Ishikawa (cell line): ENCODE data around the gene MAPK8IP1.

Experiments
- CEBPB ChIP-seq: IDR thresholded peaks from 2 replicates; pipeline ENCODE4 v1.6.1; 2012
- CREB1 ChIP-seq: IDR thresholded peaks from 2 replicates; pipeline ENCODE4 v1.6.1; 2012; ENCODE audit warnings: low read depth
- EGR1 ChIP-seq: IDR thresholded peaks from 2 replicates; pipeline ENCODE4 v1.6.1; 2012
- EP300 ChIP-seq: IDR thresholded peaks from 2 replicates; pipeline ENCODE4 v1.6.1; 2012; ENCODE audit warnings: borderline replicate concordance
- FOXM1 ChIP-seq: IDR thresholded peaks from 2 replicates; pipeline ENCODE4 v1.6.1; 2012; ENCODE audit warnings: low read depth, borderline replicate concordance
- NFIC ChIP-seq: IDR thresholded peaks from 2 replicates; pipeline ENCODE4 v1.6.1; 2012
- RAD21 ChIP-seq: IDR thresholded peaks from 2 replicates; pipeline ENCODE4 v1.6.1; 2012; ENCODE audit warnings: low read depth
- TAF1 ChIP-seq: IDR thresholded peaks from 2 replicates; pipeline ENCODE4 v1.6.1; 2012; ENCODE audit warnings: low read depth, mild to moderate bottlenecking
- TCF12 ChIP-seq: IDR thresholded peaks from 2 replicates; pipeline ENCODE4 v1.6.1; 2012; ENCODE audit warnings: low read depth
- TEAD4 ChIP-seq: IDR thresholded peaks from 2 replicates; pipeline ENCODE4 v1.6.1; 2012
- YY1 ChIP-seq: IDR thresholded peaks from 2 replicates; pipeline ENCODE4 v1.6.1; 2012; ENCODE audit warnings: low read depth
- ZBTB7A ChIP-seq: IDR thresholded peaks from 2 replicates; pipeline ENCODE4 v1.6.1; 2012; ENCODE audit warnings: low read depth
- TF ChIP-seq, protein P1 (sequence below): IDR thresholded peaks from 2 replicates; pipeline ENCODE4 v1.6.1; 2012
- TF ChIP-seq, protein P2 (sequence below): IDR thresholded peaks from 2 replicates; pipeline ENCODE4 v1.6.1; 2012; ENCODE audit warnings: low read depth, mild to moderate bottlenecking
- TF ChIP-seq, protein P3 (sequence below): IDR thresholded peaks from 2 replicates; pipeline ENCODE4 v1.6.1; 2012

The MAPK8IP1 gene

DNA sequence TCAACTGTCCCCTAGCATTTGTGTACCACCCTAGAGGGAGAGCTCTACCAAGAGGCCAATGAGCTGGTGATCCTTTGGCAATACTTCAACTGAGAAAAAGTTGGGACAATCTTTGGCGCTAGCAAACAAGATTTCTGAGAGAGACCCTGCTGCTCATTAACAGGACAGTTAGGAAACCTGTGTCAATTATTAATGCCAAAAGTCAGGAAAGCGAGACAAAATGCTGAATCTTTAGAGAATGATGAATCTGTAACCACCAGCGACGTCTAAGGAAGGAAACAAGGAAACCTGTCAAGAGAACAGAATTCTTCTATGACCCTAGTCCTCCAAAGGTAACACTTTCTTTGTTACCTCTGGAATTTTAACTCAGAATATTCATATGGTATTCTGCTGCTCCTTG lies 56.9 kb downstream of the MAPK8IP1 start:
- TF ChIP-seq ZBTB7A (no peak), NFIC (no peak), CEBPB (no peak), EP300 (no peak)
- TF ChIP-seq, protein P1, sequence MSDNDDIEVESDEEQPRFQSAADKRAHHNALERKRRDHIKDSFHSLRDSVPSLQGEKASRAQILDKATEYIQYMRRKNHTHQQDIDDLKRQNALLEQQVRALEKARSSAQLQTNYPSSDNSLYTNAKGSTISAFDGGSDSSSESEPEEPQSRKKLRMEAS, result no peak
- TF ChIP-seq, protein P2, sequence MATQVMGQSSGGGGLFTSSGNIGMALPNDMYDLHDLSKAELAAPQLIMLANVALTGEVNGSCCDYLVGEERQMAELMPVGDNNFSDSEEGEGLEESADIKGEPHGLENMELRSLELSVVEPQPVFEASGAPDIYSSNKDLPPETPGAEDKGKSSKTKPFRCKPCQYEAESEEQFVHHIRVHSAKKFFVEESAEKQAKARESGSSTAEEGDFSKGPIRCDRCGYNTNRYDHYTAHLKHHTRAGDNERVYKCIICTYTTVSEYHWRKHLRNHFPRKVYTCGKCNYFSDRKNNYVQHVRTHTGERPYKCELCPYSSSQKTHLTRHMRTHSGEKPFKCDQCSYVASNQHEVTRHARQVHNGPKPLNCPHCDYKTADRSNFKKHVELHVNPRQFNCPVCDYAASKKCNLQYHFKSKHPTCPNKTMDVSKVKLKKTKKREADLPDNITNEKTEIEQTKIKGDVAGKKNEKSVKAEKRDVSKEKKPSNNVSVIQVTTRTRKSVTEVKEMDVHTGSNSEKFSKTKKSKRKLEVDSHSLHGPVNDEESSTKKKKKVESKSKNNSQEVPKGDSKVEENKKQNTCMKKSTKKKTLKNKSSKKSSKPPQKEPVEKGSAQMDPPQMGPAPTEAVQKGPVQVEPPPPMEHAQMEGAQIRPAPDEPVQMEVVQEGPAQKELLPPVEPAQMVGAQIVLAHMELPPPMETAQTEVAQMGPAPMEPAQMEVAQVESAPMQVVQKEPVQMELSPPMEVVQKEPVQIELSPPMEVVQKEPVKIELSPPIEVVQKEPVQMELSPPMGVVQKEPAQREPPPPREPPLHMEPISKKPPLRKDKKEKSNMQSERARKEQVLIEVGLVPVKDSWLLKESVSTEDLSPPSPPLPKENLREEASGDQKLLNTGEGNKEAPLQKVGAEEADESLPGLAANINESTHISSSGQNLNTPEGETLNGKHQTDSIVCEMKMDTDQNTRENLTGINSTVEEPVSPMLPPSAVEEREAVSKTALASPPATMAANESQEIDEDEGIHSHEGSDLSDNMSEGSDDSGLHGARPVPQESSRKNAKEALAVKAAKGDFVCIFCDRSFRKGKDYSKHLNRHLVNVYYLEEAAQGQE, result no peak

DNA sequence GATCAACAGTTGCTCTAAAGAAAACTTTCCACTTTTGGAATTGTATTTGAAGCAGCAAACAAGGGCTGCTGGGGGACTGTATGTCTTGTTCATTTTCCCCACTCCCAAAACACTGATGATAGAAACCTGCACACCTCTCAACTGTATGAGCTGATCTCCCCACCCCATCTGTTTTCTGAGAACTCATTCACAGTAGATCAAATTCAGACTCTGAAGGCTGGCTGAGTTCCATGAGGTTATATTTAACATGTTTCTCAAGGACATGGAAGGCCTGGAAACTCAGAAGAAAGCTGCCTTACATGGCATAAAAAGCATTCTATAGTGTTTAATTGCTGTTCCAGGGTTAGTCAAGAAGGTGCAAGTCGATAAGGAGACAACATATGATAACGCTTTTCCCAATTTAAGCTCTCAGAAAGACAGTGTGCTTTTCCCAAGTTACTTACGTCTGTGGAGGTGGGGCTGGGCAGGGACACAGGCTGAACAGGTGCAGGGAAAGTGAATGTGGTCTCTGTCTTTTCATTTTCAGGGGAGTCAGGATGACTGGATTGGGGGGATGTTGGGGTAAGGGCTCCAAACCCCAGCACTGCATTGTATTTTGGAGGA lies 60.0 kb downstream of the MAPK8IP1 start:
- no peak for TF ChIP-seq NFIC
- TF ChIP-seq EP300, result no peak
- no peak for TF ChIP-seq RAD21
- TF ChIP-seq YY1, result no peak
- no peak for TF ChIP-seq TAF1
- TF ChIP-seq, protein P1, result no peak
- TF ChIP-seq CEBPB, result no peak

DNA sequence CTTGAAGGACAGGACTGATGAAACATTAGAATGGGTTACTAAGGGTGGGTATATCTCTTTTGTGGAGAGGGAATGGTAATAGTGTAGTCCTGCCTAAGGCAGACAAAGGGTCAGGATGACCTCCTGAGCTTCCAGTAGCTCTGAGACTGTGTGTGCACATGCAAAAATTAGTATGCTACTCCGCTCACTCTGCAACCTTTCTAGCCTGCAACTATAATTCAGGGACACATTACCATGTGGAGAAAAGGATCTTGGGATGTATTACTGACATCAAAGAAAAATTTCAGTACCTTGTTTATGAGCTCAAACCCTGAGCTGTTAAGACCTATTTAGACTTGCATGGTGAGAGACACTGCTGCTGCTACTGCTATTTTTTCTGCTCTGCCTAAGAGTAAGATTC lies 62.4 kb downstream of the MAPK8IP1 start:
- TF ChIP-seq, protein P1, result no peak
- TF ChIP-seq CEBPB, result no peak
- no peak for TF ChIP-seq EGR1
- TF ChIP-seq YY1, result no peak

DNA sequence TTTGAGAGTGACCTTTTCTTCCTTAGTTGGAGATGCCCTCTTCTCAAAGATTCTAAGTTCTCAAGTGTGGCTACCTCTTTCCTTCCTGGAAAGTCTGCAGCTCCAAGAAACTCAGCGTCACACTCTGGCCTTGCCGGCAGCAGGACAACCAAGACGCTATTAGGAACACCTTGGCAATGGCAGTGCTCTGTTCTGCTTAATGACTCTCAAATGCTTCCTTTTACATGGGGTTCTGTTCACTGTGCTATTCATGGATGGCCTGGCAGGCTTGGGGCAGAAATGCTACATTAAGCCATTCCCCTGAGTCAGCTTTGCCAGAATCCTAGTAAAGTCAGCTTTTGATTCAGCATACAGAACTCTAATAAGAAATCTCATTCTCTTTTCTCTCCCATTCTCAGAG lies 62.9 kb downstream of the MAPK8IP1 start:
- TF ChIP-seq RAD21 (no peak), EGR1 (no peak), TCF12 (no peak), TEAD4 (no peak), EP300 (no peak), FOXM1 (no peak), YY1 (no peak), TAF1 (no peak), NFIC (no peak), CEBPB (no peak)
- TF ChIP-seq, protein P3, sequence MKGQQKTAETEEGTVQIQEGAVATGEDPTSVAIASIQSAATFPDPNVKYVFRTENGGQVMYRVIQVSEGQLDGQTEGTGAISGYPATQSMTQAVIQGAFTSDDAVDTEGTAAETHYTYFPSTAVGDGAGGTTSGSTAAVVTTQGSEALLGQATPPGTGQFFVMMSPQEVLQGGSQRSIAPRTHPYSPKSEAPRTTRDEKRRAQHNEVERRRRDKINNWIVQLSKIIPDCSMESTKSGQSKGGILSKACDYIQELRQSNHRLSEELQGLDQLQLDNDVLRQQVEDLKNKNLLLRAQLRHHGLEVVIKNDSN, result no peak
- TF ChIP-seq, protein P1, result no peak
- TF ChIP-seq, protein P2, result no peak

DNA sequence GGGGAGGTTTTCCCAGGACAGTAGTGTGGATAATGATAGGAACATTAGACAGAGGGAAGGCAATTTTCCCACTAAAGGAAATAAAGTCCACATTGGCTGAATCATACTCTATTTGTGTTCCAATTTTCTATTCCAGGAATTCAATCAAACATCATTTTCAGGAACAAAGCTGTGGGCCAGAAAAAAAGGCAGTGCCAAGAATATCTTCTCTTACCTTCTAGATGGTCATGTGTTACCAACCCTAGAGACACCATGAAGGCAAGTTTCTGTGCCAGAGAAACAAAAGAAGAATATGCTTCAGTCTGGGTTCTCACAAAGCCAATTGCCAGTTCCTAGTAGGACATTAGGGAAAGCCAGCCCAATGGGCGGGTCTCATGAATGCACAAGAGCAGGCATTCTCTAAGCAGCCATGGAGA lies 64.5 kb downstream of the MAPK8IP1 start:
- TF ChIP-seq, protein P3, result no peak
- TF ChIP-seq YY1 (no peak), TAF1 (no peak), CEBPB (no peak), EP300 (no peak), ZBTB7A (no peak), TCF12 (no peak), RAD21 (no peak), FOXM1 (no peak), CREB1 (no peak), NFIC (no peak)
- TF ChIP-seq, protein P1, result no peak
- TF ChIP-seq, protein P2, result no peak
